Measurements from ENCODE around the gene DNLZ.

Gene DNLZ

GRCh38 chr9:136378170-136379002, 14.8 kb upstream of the DNLZ start:
- no peak for FAIRE-seq

GRCh38 chr9:136377341-136378169, 14.0 kb upstream of the DNLZ start:
- FAIRE-seq, result no peak
- DNase-seq (ENCODE audit: extremely low spot score, insufficient read length, low read depth), result no peak

More at GRCh38 chr9:136378170-136379002, 14.8 kb upstream of the DNLZ start:
- no peak for DNase-seq (ENCODE audit: extremely low spot score, insufficient read length, low read depth)

- DNase-seq (ENCODE audit: extremely low spot score, insufficient read length, low read depth), result no peak
- no peak for FAIRE-seq
These were observed 12.9 kb upstream of the DNLZ start for GRCh38 chr9:136376457-136376856.

- no peak for FAIRE-seq
- DNase-seq (ENCODE audit: extremely low spot score, insufficient read length, low read depth), result no peak
These were observed 11.6 kb upstream of the DNLZ start for GRCh38 chr9:136375096-136375495.

- no peak for DNase-seq (ENCODE audit: extremely low spot score, insufficient read length, low read depth)
- FAIRE-seq, result no peak
These were observed 10.6 kb upstream of the DNLZ start for GRCh38 chr9:136374183-136374575.

- DNase-seq (ENCODE audit: extremely low spot score, insufficient read length, low read depth) (no peak), FAIRE-seq (no peak)
These were observed 10.0 kb upstream of the DNLZ start, which contains the start of gene CARD9 for GRCh38 chr9:136373300-136374182. CARD9 (minus strand) TSS chr9:136373669; CDS start chr9:136372078, 1,591 bp downstream.

GRCh38 chr9:136372561-136373299, 9.2 kb upstream of the DNLZ start:
- FAIRE-seq, result no peak

GRCh38 chr9:136372006-136372405, 8.5 kb upstream of the DNLZ start:
- FAIRE-seq (no peak), DNase-seq (ENCODE audit: extremely low spot score, insufficient read length, low read depth) (no peak)

More at GRCh38 chr9:136372561-136373299, 9.2 kb upstream of the DNLZ start:
- DNase-seq (ENCODE audit: extremely low spot score, insufficient read length, low read depth), result no peak

GRCh38 chr9:136371533-136371880, 8.0 kb upstream of the DNLZ start:
- DNase-seq (ENCODE audit: extremely low spot score, insufficient read length, low read depth) (no peak), FAIRE-seq (no peak)

GRCh38 chr9:136370687-136371532, 7.4 kb upstream of the DNLZ start:
- DNase-seq (ENCODE audit: extremely low spot score, insufficient read length, low read depth) (no peak), FAIRE-seq (no peak)

- FAIRE-seq, result no peak
- no peak for DNase-seq (ENCODE audit: extremely low spot score, insufficient read length, low read depth)
These were observed 6.5 kb upstream of the DNLZ start for GRCh38 chr9:136370037-136370436.

- no peak for DNase-seq (ENCODE audit: extremely low spot score, insufficient read length, low read depth)
- FAIRE-seq, result no peak
These were observed 4.6 kb upstream of the DNLZ start for GRCh38 chr9:136368190-136368589.

- no peak for FAIRE-seq
These were observed 4.0 kb upstream of the DNLZ start for GRCh38 chr9:136367296-136368145.

GRCh38 chr9:136366826-136367225, 3.3 kb upstream of the DNLZ start:
- DNase-seq (ENCODE audit: extremely low spot score, insufficient read length, low read depth) (no peak), FAIRE-seq (no peak)

More at GRCh38 chr9:136367296-136368145, 4.0 kb upstream of the DNLZ start:
- no peak for DNase-seq (ENCODE audit: extremely low spot score, insufficient read length, low read depth)

- FAIRE-seq (no peak), DNase-seq (ENCODE audit: extremely low spot score, insufficient read length, low read depth) (no peak)
These were observed 2.3 kb upstream of the DNLZ start for GRCh38 chr9:136365775-136366222.

- FAIRE-seq (no peak), DNase-seq (ENCODE audit: extremely low spot score, insufficient read length, low read depth) (no peak)
These were observed 1.6 kb upstream of the DNLZ start for GRCh38 chr9:136364942-136365774.
